Measurements from ENCODE around the gene TMEM130. TPM values are rescaled to one million over a fixed set of nuclear protein-coding genes. Genes with fewer than 3 reads are reported as not detected.
A peak's percentile ranks its signal among the peaks of the same experiment; 100 is the strongest.

TMEM130 gene
- total RNA-seq, 1 experiment from 2014 or later, result not detected

- no peak for DNase-seq (ENCODE audit: low read depth)
These were observed 60.9 kb downstream of the TMEM130 start for GRCh38 chr7:98808751-98809460.

GRCh38 chr7:98807068-98808048 is 62.5 kb downstream of the TMEM130 start:
- DNase-seq (ENCODE audit: low read depth), result no peak

GRCh38 chr7:98805956-98806838 is 63.6 kb downstream of the TMEM130 start:
- DNase-seq (ENCODE audit: low read depth), result no peak

- no peak for DNase-seq (ENCODE audit: low read depth)
These were observed 67.1 kb downstream of the TMEM130 start for GRCh38 chr7:98802781-98803110.

- DNase-seq (ENCODE audit: low read depth), result peak; percentile 24
These were observed 67.6 kb downstream of the TMEM130 start for GRCh38 chr7:98802088-98802780.

GRCh38 chr7:98800996-98801395 is 68.8 kb downstream of the TMEM130 start:
- DNase-seq (ENCODE audit: low read depth), result no peak

- no peak for DNase-seq (ENCODE audit: low read depth)
These were observed 72.7 kb downstream of the TMEM130 start for GRCh38 chr7:98797150-98797549.

Small RNA genes within 50 kb of the gene (small RNA-seq; reads per million reads assigned to genes)
- 88.5 reads per million, percentile 96 among the genes with 10 or more reads in this experiment for gene MIR3609

Other genes with a start within 250 kb of the TMEM130 start
- gene TRRAP, start 8.5 kb upstream of the TMEM130 start, total RNA-seq (2014; rRNA removed; shearing (Covaris generic)), result 12.3 and 14.7 TPM in 2 replicates